H9 (cell line): ENCODE measurements around the gene HSD17B3. TPM values are rescaled to one million over a fixed set of nuclear protein-coding genes. Genes with fewer than 3 reads are reported as not detected.

Source experiments
- DNase-seq: peaks from one replicate; pipeline ENCODE4 v3.0.0-alpha.2; 2017
- H2AFZ ChIP-seq: one replicate; pipeline ENCODE4 v1.6.1; 2013; ENCODE audit warnings: mild to moderate bottlenecking, low read length, control low read depth, moderate library complexity
- H2AK5ac ChIP-seq: 2 replicates; pipeline ENCODE4 v1.6.1; 2013; ENCODE audit warnings: low read length, control low read depth, mixed read lengths; ENCODE audit not compliant: insufficient read length
- H2BK120ac ChIP-seq: one replicate; pipeline ENCODE4 v1.6.1; 2013; ENCODE audit warnings: low read depth, mild to moderate bottlenecking, low read length, control low read depth, inconsistent platforms; ENCODE audit not compliant: poor library complexity, severe bottlenecking
- H2BK12ac ChIP-seq: 2 replicates; pipeline ENCODE4 v1.6.1; 2013; ENCODE audit warnings: low read length, control low read depth, mixed read lengths, low read depth; ENCODE audit not compliant: insufficient read length
- H2BK15ac ChIP-seq: 2 replicates; pipeline ENCODE4 v1.6.1; 2013; ENCODE audit warnings: low read depth, low read length, control low read depth
- H2BK20ac ChIP-seq: one replicate; pipeline ENCODE4 v1.6.1; 2013; ENCODE audit warnings: low read depth, mild to moderate bottlenecking, low read length, control low read depth, inconsistent platforms; ENCODE audit not compliant: poor library complexity, severe bottlenecking
- H2BK5ac ChIP-seq: 2 replicates; pipeline ENCODE4 v1.6.1; 2013; ENCODE audit warnings: low read length, control low read depth, mixed read lengths; ENCODE audit not compliant: insufficient read length
- H3K14ac ChIP-seq: 2 replicates; pipeline ENCODE4 v1.6.1; 2013; ENCODE audit warnings: low read length, control low read depth; ENCODE audit not compliant: insufficient read depth
- H3K18ac ChIP-seq: 2 replicates; pipeline ENCODE4 v1.6.1; 2013; ENCODE audit warnings: low read depth, mild to moderate bottlenecking, mixed read lengths, low read length, control low read depth; ENCODE audit not compliant: insufficient read length
- H3K23ac ChIP-seq: 2 replicates; pipeline ENCODE4 v1.6.1; 2013; ENCODE audit warnings: low read length, control low read depth, mixed read lengths, low read depth; ENCODE audit not compliant: insufficient read length
- H3K23me2 ChIP-seq: 2 replicates; pipeline ENCODE4 v1.6.1; 2013; ENCODE audit warnings: low read depth, mild to moderate bottlenecking, mixed read lengths, low read length, control low read depth; ENCODE audit not compliant: insufficient read length, poor library complexity, severe bottlenecking
- H3K27ac ChIP-seq: 2 replicates; pipeline ENCODE4 v1.5.1; 2013; ENCODE audit warnings: low read length, control low read depth, mixed read lengths, low read depth; ENCODE audit not compliant: insufficient read length
- H3K27me3 ChIP-seq: 2 replicates; pipeline ENCODE4 v1.6.1; 2013; ENCODE audit warnings: low read length, control low read depth, inconsistent platforms; ENCODE audit not compliant: insufficient read depth
- H3K4ac ChIP-seq: 2 replicates; pipeline ENCODE4 v1.6.1; 2013; ENCODE audit warnings: low read depth, mild to moderate bottlenecking, control low read depth, inconsistent platforms, low read length, moderate library complexity
- H3K4me1 ChIP-seq: 2 replicates; pipeline ENCODE4 v1.6.1; 2013; ENCODE audit warnings: low read length, control low read depth, inconsistent platforms; ENCODE audit not compliant: insufficient read depth
- H3K4me2 ChIP-seq: 2 replicates; pipeline ENCODE4 v1.6.1; 2013; ENCODE audit warnings: low read length, control low read depth, mixed read lengths; ENCODE audit not compliant: insufficient read length, insufficient read depth
- H3K56ac ChIP-seq: 2 replicates; pipeline ENCODE4 v1.6.1; 2013; ENCODE audit warnings: low read depth, mild to moderate bottlenecking, mixed read lengths, low read length, control low read depth; ENCODE audit not compliant: insufficient read length
- H3K79me1 ChIP-seq: 2 replicates; pipeline ENCODE4 v1.6.1; 2013; ENCODE audit warnings: low read depth, mild to moderate bottlenecking, moderate library complexity, low read length, control low read depth, inconsistent platforms; ENCODE audit not compliant: insufficient read depth, poor library complexity, severe bottlenecking
- H3K79me2 ChIP-seq: 2 replicates; pipeline ENCODE4 v1.6.1; 2013; ENCODE audit warnings: low read length, control low read depth, inconsistent platforms; ENCODE audit not compliant: insufficient read depth
- H3K9ac ChIP-seq: 2 replicates; pipeline ENCODE4 v1.6.1; 2013; ENCODE audit warnings: low read length, control low read depth, mixed read lengths; ENCODE audit not compliant: insufficient read length; ENCODE audit errors: extremely low read depth
- H3K9me3 ChIP-seq: one replicate; pipeline ENCODE4 v1.6.1; 2013; ENCODE audit warnings: low read depth, low read length, inconsistent platforms; ENCODE audit not compliant: control insufficient read depth
- H3T11ph ChIP-seq: one replicate; pipeline ENCODE4 v1.6.1; 2013; ENCODE audit warnings: mild to moderate bottlenecking, low read length, control low read depth, inconsistent platforms
- H4K20me1 ChIP-seq: one replicate; pipeline ENCODE4 v1.6.1; 2013; ENCODE audit not compliant: control insufficient read depth, insufficient read length, insufficient read depth
- H4K5ac ChIP-seq: 2 replicates; pipeline ENCODE4 v1.6.1; 2013; ENCODE audit warnings: low read depth, mild to moderate bottlenecking, mixed read lengths, low read length, control low read depth; ENCODE audit not compliant: insufficient read length
- H4K8ac ChIP-seq: replicated peaks from 2 replicates; pipeline ENCODE4 v1.6.1; 2013; ENCODE audit warnings: low read length, control low read depth, mixed read lengths, low read depth; ENCODE audit not compliant: insufficient read length
- H4K91ac ChIP-seq: 2 replicates; pipeline ENCODE4 v1.6.1; 2013; ENCODE audit warnings: low read depth, mild to moderate bottlenecking, moderate library complexity, mixed read lengths, low read length, control low read depth; ENCODE audit not compliant: insufficient read length
- H3K27ac Mint-ChIP-seq, 3 experiments: 2 replicates in 2 of 3; 3 replicates in 1 of 3; pipeline ENCODE4 v1.8.0; 2020 to 2021; ENCODE audit warnings: mixed read lengths in 3 of 3, mild to moderate bottlenecking in 1 of 3, moderate library complexity in 1 of 3
- H3K27me3 Mint-ChIP-seq: 2 replicates; pipeline ENCODE4 v1.8.0; 2021; ENCODE audit warnings: low read depth, mild to moderate bottlenecking, moderate library complexity, mixed read lengths
- H3K36me3 Mint-ChIP-seq, 3 experiments: 2 replicates in 2 of 3; 3 replicates in 1 of 3; pipeline ENCODE4 v1.8.0; 2020 to 2021; ENCODE audit warnings: low read depth in 3 of 3, mixed read lengths in 3 of 3; ENCODE audit not compliant: insufficient read depth in 1 of 3
- H3K4me1 Mint-ChIP-seq, 2 experiments: 2 replicates each; pipeline ENCODE4 v1.8.0; 2020; ENCODE audit warnings: mixed read lengths in 2 of 2
- H3K4me3 Mint-ChIP-seq, 2 experiments: 2 replicates in 1 of 2; 3 replicates in 1 of 2; pipeline ENCODE4 v1.8.0; 2020 to 2021; ENCODE audit warnings: mild to moderate bottlenecking in 2 of 2, mixed read lengths in 2 of 2, moderate library complexity in 1 of 2
- H3K9me3 Mint-ChIP-seq, 2 experiments: 2 replicates in 1 of 2; 3 replicates in 1 of 2; pipeline ENCODE4 v1.8.0; 2020; ENCODE audit warnings: mild to moderate bottlenecking in 2 of 2, mixed read lengths in 2 of 2, moderate library complexity in 1 of 2
- WGBS: extraction: QIAGEN DNeasy Blood & Tissue Kit; methylation state at CpG from one replicate; pipeline ENCODE4 v1.1.7; 2013; ENCODE audit warnings: missing lambda C conversion rate, low lambda C conversion rate, mixed read lengths; ENCODE audit not compliant: insufficient read length; ENCODE audit errors: extremely low coverage; 5-methylcytosine and 5-hydroxymethylcytosine counted together
- total RNA-seq: library from RNA; stranded (reverse); gene quantifications from 2 replicates; pipeline ENCODE4 v1.2.1, GENCODE V29; 2021
- TF ChIP-seq, protein P1 (sequence below): fragments of 200-600 bp; sonication (generic); conservative IDR thresholded peaks from 3 replicates; pipeline ENCODE4 v1.8.0; 2021; ENCODE audit warnings: antibody characterized with exemption, mild to moderate bottlenecking

The HSD17B3 gene
- total RNA-seq, 1 experiment from 2014 or later: not detected

DNA sequence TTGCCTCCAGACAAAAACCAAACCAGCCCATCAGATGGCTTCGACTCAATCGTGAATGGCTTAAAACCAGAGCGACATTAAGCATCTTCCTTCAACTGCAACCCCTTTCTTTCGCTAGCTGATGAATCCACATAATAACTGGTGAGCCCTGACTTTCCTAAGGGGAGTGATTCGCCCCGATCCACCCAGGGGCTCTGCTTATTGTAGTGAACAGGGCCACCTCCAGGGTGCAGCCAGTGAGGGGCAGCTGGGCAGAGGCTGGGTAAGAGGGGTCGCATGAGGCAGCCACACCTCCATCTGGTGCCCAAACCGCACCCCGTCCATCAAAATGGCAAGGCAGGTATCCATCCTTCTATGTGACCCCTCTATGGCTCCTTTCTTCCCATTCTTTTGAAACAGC is 43.6 kb upstream of the HSD17B3 start:
- peaks cover 39 to 48% of the 10 kb centered on the region in 2 experiments for H3K4me1 Mint-ChIP-seq
- Histone ChIP-seq H3K27ac (no peak overlapping the region), H2AK5ac (no peak overlapping the region), H3K18ac (peak overlapping the region; percentile 39), H3K4me1 (peaks cover 9% of the 10 kb centered on the region), H3K79me2 (no peaks in the 10 kb centered on the region), H2AFZ (no peak overlapping the region), H2BK20ac (no peak overlapping the region), H3K23ac (no peak overlapping the region), H3K79me1 (no peaks in the 10 kb centered on the region), H2BK5ac (no peak overlapping the region), H4K5ac (no peak overlapping the region), H3K56ac (no peak overlapping the region), H3T11ph (no peak overlapping the region), H3K23me2 (no peaks in the 10 kb centered on the region), H3K4ac (no peak overlapping the region), H2BK12ac (peak overlapping the region; percentile 43), H3K9me3 (peaks cover 3% of the 10 kb centered on the region), H2BK120ac (no peak overlapping the region), H3K9ac (no peak overlapping the region), H4K20me1 (no peaks in the 10 kb centered on the region), H3K4me2 (no peak overlapping the region), H3K27me3 (no peaks in the 10 kb centered on the region), H4K91ac (no peak overlapping the region), H3K14ac (no peak overlapping the region), H4K8ac (no peak overlapping the region), H2BK15ac (no peak overlapping the region)
- H3K4me3 Mint-ChIP-seq: no peak overlapping the region
- peaks cover 4 to 6% of the 10 kb centered on the region in 2 experiments; a peak in 4 of 5 replicates for H3K9me3 Mint-ChIP-seq
- peaks cover 0 to 9% (median 5%) of the 10 kb centered on the region in 3 experiments; a peak in 6 of 7 replicates for H3K36me3 Mint-ChIP-seq
- TF ChIP-seq, protein P1, sequence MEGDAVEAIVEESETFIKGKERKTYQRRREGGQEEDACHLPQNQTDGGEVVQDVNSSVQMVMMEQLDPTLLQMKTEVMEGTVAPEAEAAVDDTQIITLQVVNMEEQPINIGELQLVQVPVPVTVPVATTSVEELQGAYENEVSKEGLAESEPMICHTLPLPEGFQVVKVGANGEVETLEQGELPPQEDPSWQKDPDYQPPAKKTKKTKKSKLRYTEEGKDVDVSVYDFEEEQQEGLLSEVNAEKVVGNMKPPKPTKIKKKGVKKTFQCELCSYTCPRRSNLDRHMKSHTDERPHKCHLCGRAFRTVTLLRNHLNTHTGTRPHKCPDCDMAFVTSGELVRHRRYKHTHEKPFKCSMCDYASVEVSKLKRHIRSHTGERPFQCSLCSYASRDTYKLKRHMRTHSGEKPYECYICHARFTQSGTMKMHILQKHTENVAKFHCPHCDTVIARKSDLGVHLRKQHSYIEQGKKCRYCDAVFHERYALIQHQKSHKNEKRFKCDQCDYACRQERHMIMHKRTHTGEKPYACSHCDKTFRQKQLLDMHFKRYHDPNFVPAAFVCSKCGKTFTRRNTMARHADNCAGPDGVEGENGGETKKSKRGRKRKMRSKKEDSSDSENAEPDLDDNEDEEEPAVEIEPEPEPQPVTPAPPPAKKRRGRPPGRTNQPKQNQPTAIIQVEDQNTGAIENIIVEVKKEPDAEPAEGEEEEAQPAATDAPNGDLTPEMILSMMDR: no peak
- no peaks in the 10 kb centered on the region for H3K27me3 Mint-ChIP-seq
- DNase-seq: no peak
- peak overlapping the region; percentile 46 to 86 (median 72); a peak in 5 of 7 replicates for H3K27ac Mint-ChIP-seq
- WGBS: no CpG with 5 or more reads among the region's 9 CpGs
